ENCODE results near the gene SIK3.
"Not testable (repeated sequence)": the region's sequence is repeated elsewhere in the genome, so short reads cannot be mapped to it uniquely, and the experiment has no call there.

DNA sequence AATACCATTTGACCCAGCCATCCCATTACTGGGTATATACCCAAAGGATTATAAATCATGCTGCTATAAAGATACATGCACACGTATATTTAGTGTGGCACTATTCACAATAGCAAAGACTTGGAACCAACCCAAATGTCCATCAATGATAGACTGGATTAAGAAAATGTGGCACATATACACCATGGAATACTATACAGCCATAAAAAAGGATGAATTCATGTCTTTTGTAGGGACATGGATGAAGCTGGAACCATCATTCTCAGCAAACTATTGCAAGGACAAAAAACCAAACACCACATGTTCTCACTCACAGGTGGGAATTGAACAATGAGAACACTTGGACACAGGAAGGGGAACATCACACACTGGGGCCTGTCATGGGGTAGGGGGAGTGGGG lies 14.7 kb upstream of the SIK3 start:
- TF ChIP-seq, protein P1, sequence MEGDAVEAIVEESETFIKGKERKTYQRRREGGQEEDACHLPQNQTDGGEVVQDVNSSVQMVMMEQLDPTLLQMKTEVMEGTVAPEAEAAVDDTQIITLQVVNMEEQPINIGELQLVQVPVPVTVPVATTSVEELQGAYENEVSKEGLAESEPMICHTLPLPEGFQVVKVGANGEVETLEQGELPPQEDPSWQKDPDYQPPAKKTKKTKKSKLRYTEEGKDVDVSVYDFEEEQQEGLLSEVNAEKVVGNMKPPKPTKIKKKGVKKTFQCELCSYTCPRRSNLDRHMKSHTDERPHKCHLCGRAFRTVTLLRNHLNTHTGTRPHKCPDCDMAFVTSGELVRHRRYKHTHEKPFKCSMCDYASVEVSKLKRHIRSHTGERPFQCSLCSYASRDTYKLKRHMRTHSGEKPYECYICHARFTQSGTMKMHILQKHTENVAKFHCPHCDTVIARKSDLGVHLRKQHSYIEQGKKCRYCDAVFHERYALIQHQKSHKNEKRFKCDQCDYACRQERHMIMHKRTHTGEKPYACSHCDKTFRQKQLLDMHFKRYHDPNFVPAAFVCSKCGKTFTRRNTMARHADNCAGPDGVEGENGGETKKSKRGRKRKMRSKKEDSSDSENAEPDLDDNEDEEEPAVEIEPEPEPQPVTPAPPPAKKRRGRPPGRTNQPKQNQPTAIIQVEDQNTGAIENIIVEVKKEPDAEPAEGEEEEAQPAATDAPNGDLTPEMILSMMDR (IDR thresholded peaks at IDR 0.05): not testable (repeated sequence)
- TF ChIP-seq POLR2A (IDR thresholded peaks at IDR 0.05): not testable (repeated sequence)
